Thymus (tissue), 11 donors: ENCODE measurements around the gene PDZD2. TPM values are rescaled to one million over a fixed set of nuclear protein-coding genes. Genes with fewer than 3 reads are reported as not detected.

Experiments
- DNase-seq, 9 donors: peaks; one replicate each; pipeline ENCODE4 v3.0.0-alpha.2; 2013; ENCODE audit warnings: low spot score in 9 of 9, low read depth in 6 of 9, missing footprints in 1 of 9
- H3K27ac ChIP-seq, 2 donors: one replicate each; pipeline ENCODE4 v1.5.1; 2013; ENCODE audit warnings: control low read depth in 1 of 2, low read depth in 1 of 2, low read length in 1 of 2, mild to moderate bottlenecking in 1 of 2, moderate library complexity in 1 of 2
- H3K27me3 ChIP-seq, 2 donors: one replicate each; pipeline ENCODE4 v1.5.1; 2013; ENCODE audit warnings: low read length in 1 of 2; ENCODE audit not compliant: control insufficient read depth in 2 of 2, insufficient read depth in 1 of 2
- H3K36me3 ChIP-seq, 2 donors: one replicate each; pipeline ENCODE4 v1.5.1; 2013; ENCODE audit warnings: low read length in 1 of 2, mild to moderate bottlenecking in 1 of 2, moderate library complexity in 1 of 2; ENCODE audit not compliant: control insufficient read depth in 2 of 2, insufficient read depth in 2 of 2
- H3K4me1 ChIP-seq, 2 donors: one replicate each; pipeline ENCODE4 v1.5.1; 2013; ENCODE audit warnings: low read length in 2 of 2; ENCODE audit not compliant: control insufficient read depth in 2 of 2, insufficient read depth in 2 of 2
- H3K4me3 ChIP-seq, 2 donors: one replicate each; pipeline ENCODE4 v1.5.1; 2013; ENCODE audit warnings: low read length in 2 of 2, control low read depth in 1 of 2, mild to moderate bottlenecking in 1 of 2
- H3K9me3 ChIP-seq, 2 donors: one replicate each; pipeline ENCODE4 v1.5.1; 2013; ENCODE audit warnings: low read length in 1 of 2, mild to moderate bottlenecking in 1 of 2; ENCODE audit not compliant: control insufficient read depth in 2 of 2, insufficient read depth in 1 of 2
- WGBS: extraction: QIAGEN DNeasy Blood & Tissue Kit; methylation state at CpG from one replicate; pipeline ENCODE4 v1.1.7; 2013; 5-methylcytosine and 5-hydroxymethylcytosine counted together
- polyA plus RNA-seq: library from polyadenylated mRNA; stranded (reverse); fragments of 200-250 nt; gene quantifications from one replicate; pipeline ENCODE4 v1.2.3, GENCODE V29; 2013
- total RNA-seq: library from RNA; stranded (reverse); fragments of 120-200 nt; gene quantifications from one replicate; pipeline ENCODE4 v1.2.4, GENCODE V29; 2013
- donor health status: healthy.

PDZD2 gene
- total and polyA plus RNA-seq, 2 donors: 4.4 to 6.8 TPM

GRCh38 chr5:32000731-32001130, 361.8 kb downstream of the PDZD2 start:
- Histone ChIP-seq H3K27ac (no peak overlapping the region), H3K4me1 (peaks cover 0 to 6% of the 10 kb centered on the region in 2 donors), H3K9me3 (no peaks in the 10 kb centered on the region), H3K4me3 (no peak overlapping the region), H3K27me3 (no peaks in the 10 kb centered on the region), H3K36me3 (no peaks in the 10 kb centered on the region)
- over 99% methylated on average over 11 of the region's 11 CpGs for WGBS
- no peak for DNase-seq

GRCh38 chr5:32001284-32001683, 362.4 kb downstream of the PDZD2 start:
- 98% methylated on average over 11 of the region's 11 CpGs for WGBS
- no peak for DNase-seq
- Histone ChIP-seq H3K36me3 (no peaks in the 10 kb centered on the region), H3K27ac (no peak overlapping the region), H3K4me1 (peaks cover 0 to 2% of the 10 kb centered on the region in 2 donors), H3K27me3 (no peaks in the 10 kb centered on the region), H3K4me3 (no peak overlapping the region), H3K9me3 (no peaks in the 10 kb centered on the region)

- WGBS: 97% methylated on average over 11 of the region's 11 CpGs
- no peak overlapping the region for H3K27ac ChIP-seq
- H3K4me3 ChIP-seq: no peak overlapping the region
- no peaks in the 10 kb centered on the region for H3K36me3 ChIP-seq
- no peaks in the 10 kb centered on the region for H3K9me3 ChIP-seq
- no peaks in the 10 kb centered on the region for H3K27me3 ChIP-seq
- DNase-seq: no peak
- H3K4me1 ChIP-seq: no peaks in the 10 kb centered on the region
These were observed 362.8 kb downstream of the PDZD2 start for GRCh38 chr5:32001707-32002106.

- 65% methylated on average over 3 of the region's 3 CpGs for WGBS
- no peaks in the 10 kb centered on the region for H3K4me1 ChIP-seq
- no peak overlapping the region for H3K27ac ChIP-seq
- no peaks in the 10 kb centered on the region for H3K27me3 ChIP-seq
- no peaks in the 10 kb centered on the region for H3K9me3 ChIP-seq
- no peak for DNase-seq
- H3K36me3 ChIP-seq: no peaks in the 10 kb centered on the region
- no peak overlapping the region for H3K4me3 ChIP-seq
These were observed 363.8 kb downstream of the PDZD2 start for GRCh38 chr5:32002755-32003154.

- H3K4me3 ChIP-seq: no peak overlapping the region
- H3K27ac ChIP-seq: no peak overlapping the region
- 94% methylated on average over 4 of the region's 4 CpGs for WGBS
- H3K4me1 ChIP-seq: no peaks in the 10 kb centered on the region
- no peaks in the 10 kb centered on the region for H3K36me3 ChIP-seq
- no peaks in the 10 kb centered on the region for H3K9me3 ChIP-seq
- DNase-seq: no peak
- no peaks in the 10 kb centered on the region for H3K27me3 ChIP-seq
These were observed 365.1 kb downstream of the PDZD2 start for GRCh38 chr5:32003981-32004380.

- DNase-seq: no peak
- Histone ChIP-seq H3K27me3 (no peaks in the 10 kb centered on the region), H3K36me3 (no peaks in the 10 kb centered on the region), H3K4me1 (no peaks in the 10 kb centered on the region), H3K4me3 (no peak overlapping the region), H3K9me3 (no peaks in the 10 kb centered on the region), H3K27ac (no peak overlapping the region)
- WGBS: 91% methylated on average over 3 of the region's 3 CpGs
These were observed 365.5 kb downstream of the PDZD2 start for GRCh38 chr5:32004404-32004803.

- no peaks in the 10 kb centered on the region for H3K4me1 ChIP-seq
- no peak for DNase-seq
- no peaks in the 10 kb centered on the region for H3K27me3 ChIP-seq
- H3K36me3 ChIP-seq: no peaks in the 10 kb centered on the region
- WGBS: 98% methylated on average over 9 of the region's 9 CpGs
- no peak overlapping the region for H3K4me3 ChIP-seq
- H3K9me3 ChIP-seq: no peaks in the 10 kb centered on the region
- H3K27ac ChIP-seq: no peak overlapping the region
These were observed 369.8 kb downstream of the PDZD2 start for GRCh38 chr5:32008746-32009145.

GRCh38 chr5:32013658-32014057, 374.7 kb downstream of the PDZD2 start:
- no peaks in the 10 kb centered on the region for H3K27me3 ChIP-seq
- no peaks in the 10 kb centered on the region for H3K36me3 ChIP-seq
- no peak overlapping the region for H3K27ac ChIP-seq
- no peaks in the 10 kb centered on the region for H3K9me3 ChIP-seq
- H3K4me1 ChIP-seq: peaks cover 0 to 5% of the 10 kb centered on the region in 2 donors
- DNase-seq: no peak
- 86% methylated on average over 7 of the region's 7 CpGs for WGBS
- H3K4me3 ChIP-seq: no peak overlapping the region

GRCh38 chr5:32014096-32014745, 375.3 kb downstream of the PDZD2 start:
- no peaks in the 10 kb centered on the region for H3K36me3 ChIP-seq
- WGBS: 76% methylated on average over 10 of the region's 10 CpGs
- no peak for DNase-seq

More at GRCh38 chr5:32014096-32014745, 375.3 kb downstream of the PDZD2 start:
- peaks cover 0 to 5% of the 10 kb centered on the region in 2 donors for H3K4me1 ChIP-seq
- no peaks in the 10 kb centered on the region for H3K9me3 ChIP-seq
- no peak overlapping the region for H3K4me3 ChIP-seq
- no peak overlapping the region for H3K27ac ChIP-seq
- no peaks in the 10 kb centered on the region for H3K27me3 ChIP-seq
